Stomach (tissue), 9 donors: ENCODE data around the gene PHOSPHO1. TPM values are rescaled to one million over a fixed set of nuclear protein-coding genes. Genes with fewer than 3 reads are reported as not detected.

Experiments used
- DNase-seq, 2 donors: peaks; one replicate each; pipeline versions ENCODE4 v3.0.0 to v3.0.0-alpha.2; 2013 to 2019
- H3K27ac ChIP-seq, 5 donors: fragments of 200-600 bp in 4 of 5; sonication (generic) in 4 of 5; one replicate each; pipeline ENCODE4 v1.5.1; 2013 to 2019; ENCODE audit warnings: mild to moderate bottlenecking in 1 of 5, moderate library complexity in 1 of 5
- H3K27me3 ChIP-seq, 3 donors: fragments of 200-600 bp; sonication (generic); one replicate each; pipeline ENCODE4 v1.5.1; 2017 to 2019; ENCODE audit warnings: mixed run types in 1 of 3
- H3K36me3 ChIP-seq, 4 donors: fragments of 200-600 bp; sonication (generic); 1 replicate in 3 of 4; 2 replicates in 1 of 4; pipeline ENCODE4 v1.5.1; 2016 to 2019
- H3K4me1 ChIP-seq, 4 donors: fragments of 200-600 bp; sonication (generic); one replicate each; pipeline ENCODE4 v1.5.1; 2016 to 2019
- H3K4me3 ChIP-seq, 4 donors: fragments of 200-600 bp; sonication (generic) in 3 of 4; one replicate each; pipeline ENCODE4 v1.5.1; 2016 to 2019; ENCODE audit warnings: mild to moderate bottlenecking in 1 of 4
- H3K9me3 ChIP-seq, 4 donors: fragments of 200-600 bp; sonication (generic); one replicate each; pipeline ENCODE4 v1.5.1; 2016 to 2019
- EP300 ChIP-seq: sonication (generic); formaldehyde crosslinking; IDR thresholded peaks from one replicate; pipeline ENCODE4 v1.6.1; 2017; ENCODE audit warnings: antibody characterized with exemption
- POLR2A ChIP-seq, 4 donors: fragments of 450-650 bp; IDR thresholded peaks; one replicate each; pipeline ENCODE4 v1.6.1; 2016; ENCODE audit warnings: antibody characterized with exemption in 4 of 4, control low read depth in 2 of 4, mild to moderate bottlenecking in 1 of 4, moderate library complexity in 1 of 4
- POLR2AphosphoS5 ChIP-seq, 3 donors: sonication (generic); formaldehyde crosslinking; IDR thresholded peaks; one replicate each; pipeline ENCODE4 v1.6.1; 2016; ENCODE audit warnings: antibody characterized with exemption in 3 of 3
- WGBS, 5 donors: extraction: QIAGEN DNeasy Blood & Tissue Kit in 3 of 5; methylation state at CpG; one replicate each; pipeline versions ENCODE4 v1.1.5 to v1.1.7; 2013 to 2018; 5-methylcytosine and 5-hydroxymethylcytosine counted together
- intact Hi-C: fragments of 100-400 bp; cut with DNase I; formaldehyde crosslinking; loops from one replicate; pipeline ENCODE4 v1.15.1; 2023; ENCODE audit warnings: low total_unique reads
- polyA plus RNA-seq, 3 donors: library from polyadenylated mRNA; stranded (reverse); fragments of 200-250 nt; gene quantifications; one replicate each; pipeline ENCODE4 v1.2.3, GENCODE V29; 2013
- total RNA-seq, 5 donors: library from RNA; depleted of rRNA; stranded (reverse); fragments of >200 nt; gene quantifications; one replicate each; pipeline versions ENCODE4 v1.1.0 to v1.2.3, GENCODE V29; 2014 to 2016
- TF ChIP-seq, protein P1 (sequence below), 7 experiments: fragments of 450-650 bp in 4 of 7; fragments of 200-600 bp in 3 of 7; sonication (generic) in 3 of 7; IDR thresholded peaks; one replicate each; pipeline ENCODE4 v1.5.1; 2016 to 2019; ENCODE audit warnings: antibody characterized with exemption in 7 of 7, control low read depth in 2 of 7, mild to moderate bottlenecking in 1 of 7
- donor health status: healthy with polysubstance abuse.
- donor health status: Bipolar disorder and iron deficiency.
- donor health status: healthy.

The PHOSPHO1 gene
- total and polyA plus RNA-seq, 8 donors: 0.35 to 7.7 (median 1.7) TPM; not detected in 5

DNA sequence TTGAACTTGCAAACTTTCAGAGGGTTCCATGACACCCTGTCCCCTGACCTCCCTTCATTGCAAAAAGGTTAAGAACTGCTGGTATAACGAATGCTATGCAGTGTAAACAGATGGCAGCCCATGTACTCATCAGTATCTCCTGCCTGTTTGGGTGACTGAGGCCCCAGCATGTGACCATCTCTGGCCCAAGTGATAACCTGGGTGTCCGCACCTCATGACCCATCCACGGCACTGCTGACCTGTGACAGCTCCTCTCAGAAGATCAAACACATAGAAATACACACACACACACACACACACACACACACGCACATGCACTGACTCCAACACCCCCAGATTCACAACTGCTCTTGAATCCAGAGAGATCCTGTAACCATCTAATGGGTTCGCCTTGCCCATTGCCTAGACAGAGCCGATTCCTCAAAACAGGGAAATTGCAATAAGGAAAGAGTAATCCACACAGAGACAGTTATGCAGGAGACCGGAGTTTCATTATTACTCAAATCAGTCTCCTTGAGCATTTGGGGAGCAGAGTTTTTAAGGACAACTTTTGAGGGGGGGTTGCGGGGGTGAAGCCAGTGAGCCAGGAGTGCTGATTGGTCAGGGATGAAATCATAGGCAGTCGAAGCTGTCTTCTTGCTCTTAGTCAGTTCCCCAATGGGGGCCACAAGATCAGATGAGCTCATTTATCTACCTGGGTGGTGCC lies 11.3 kb upstream of the PHOSPHO1 start:
- Histone ChIP-seq H3K4me1 (no peaks in the 10 kb centered on the region), H3K4me3 (no peak overlapping the region), H3K9me3 (no peaks in the 10 kb centered on the region), H3K27ac (no peak overlapping the region), H3K36me3 (no peaks in the 10 kb centered on the region), H3K27me3 (peaks cover 0 to 12% (median 0%) of the 10 kb centered on the region in 3 donors)
- no peak for TF ChIP-seq POLR2AphosphoS5 (IDR thresholded peaks at IDR 0.05)
- TF ChIP-seq POLR2A (IDR thresholded peaks at IDR 0.05): no peak
- TF ChIP-seq EP300: no peak
- TF ChIP-seq, protein P1, sequence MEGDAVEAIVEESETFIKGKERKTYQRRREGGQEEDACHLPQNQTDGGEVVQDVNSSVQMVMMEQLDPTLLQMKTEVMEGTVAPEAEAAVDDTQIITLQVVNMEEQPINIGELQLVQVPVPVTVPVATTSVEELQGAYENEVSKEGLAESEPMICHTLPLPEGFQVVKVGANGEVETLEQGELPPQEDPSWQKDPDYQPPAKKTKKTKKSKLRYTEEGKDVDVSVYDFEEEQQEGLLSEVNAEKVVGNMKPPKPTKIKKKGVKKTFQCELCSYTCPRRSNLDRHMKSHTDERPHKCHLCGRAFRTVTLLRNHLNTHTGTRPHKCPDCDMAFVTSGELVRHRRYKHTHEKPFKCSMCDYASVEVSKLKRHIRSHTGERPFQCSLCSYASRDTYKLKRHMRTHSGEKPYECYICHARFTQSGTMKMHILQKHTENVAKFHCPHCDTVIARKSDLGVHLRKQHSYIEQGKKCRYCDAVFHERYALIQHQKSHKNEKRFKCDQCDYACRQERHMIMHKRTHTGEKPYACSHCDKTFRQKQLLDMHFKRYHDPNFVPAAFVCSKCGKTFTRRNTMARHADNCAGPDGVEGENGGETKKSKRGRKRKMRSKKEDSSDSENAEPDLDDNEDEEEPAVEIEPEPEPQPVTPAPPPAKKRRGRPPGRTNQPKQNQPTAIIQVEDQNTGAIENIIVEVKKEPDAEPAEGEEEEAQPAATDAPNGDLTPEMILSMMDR (IDR thresholded peaks at IDR 0.05): no peak
- no peak for DNase-seq
- 73 to 78% (median 76%) methylated on average over 9 of the region's 9 CpGs for WGBS, 5 donors
- intact Hi-C loops: no loop called here

DNA sequence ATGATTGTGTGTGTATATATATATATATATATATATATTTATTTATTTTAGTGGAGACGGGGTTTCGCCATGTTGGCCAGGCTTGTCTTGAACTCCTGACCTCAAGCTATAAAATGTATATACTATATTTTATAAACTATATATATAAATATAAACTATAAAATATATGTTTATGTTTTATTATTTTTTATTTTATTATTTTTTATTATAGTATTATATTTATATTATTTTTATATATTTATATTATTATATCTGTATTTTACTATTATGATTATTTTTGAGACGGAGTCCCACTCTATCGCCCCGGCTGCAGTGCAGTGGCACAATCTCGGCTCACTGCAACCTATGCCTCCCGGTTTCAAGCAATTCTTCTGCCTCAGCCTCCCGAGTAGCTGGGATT lies 10.5 kb upstream of the PHOSPHO1 start:
- Histone ChIP-seq H3K4me1 (no peaks in the 10 kb centered on the region), H3K36me3 (no peaks in the 10 kb centered on the region), H3K9me3 (no peaks in the 10 kb centered on the region), H3K4me3 (no peak overlapping the region), H3K27ac (no peak overlapping the region), H3K27me3 (peaks cover 0 to 4% (median 0%) of the 10 kb centered on the region in 3 donors)
- DNase-seq: no peak
- WGBS, 5 donors: 83 to 91% (median 86%) methylated on average over 8 of the region's 8 CpGs
- TF ChIP-seq EP300 (no peak), POLR2A (IDR thresholded peaks at IDR 0.05) (no peak), POLR2AphosphoS5 (IDR thresholded peaks at IDR 0.05) (no peak)
- intact Hi-C loops: no loop called here

DNA sequence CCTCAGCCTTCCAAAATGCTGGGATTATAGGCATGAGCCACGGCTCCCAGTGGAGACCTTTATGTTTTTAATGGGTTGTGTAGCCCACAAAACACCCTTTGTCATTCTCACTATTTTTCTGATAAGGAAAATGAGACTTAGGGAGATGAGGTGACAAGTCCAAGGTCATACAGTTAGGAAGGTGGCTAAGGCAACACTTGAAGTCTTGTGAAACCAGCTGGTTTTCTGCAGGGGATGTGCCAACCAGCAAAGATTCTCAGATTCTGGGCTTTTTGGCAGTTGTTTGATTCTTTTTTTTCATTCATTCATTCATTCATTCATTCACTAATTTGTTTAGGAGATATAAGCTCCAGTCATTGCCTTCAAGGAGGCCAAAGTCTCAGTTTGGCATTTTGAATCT lies 10.0 kb upstream of the PHOSPHO1 start:
- TF ChIP-seq, protein P1 (IDR thresholded peaks at IDR 0.05): no peak
- TF ChIP-seq POLR2AphosphoS5 (IDR thresholded peaks at IDR 0.05) (no peak), POLR2A (IDR thresholded peaks at IDR 0.05) (no peak), EP300 (no peak)
- intact Hi-C loops: no loop called here
- Histone ChIP-seq H3K4me1 (no peaks in the 10 kb centered on the region), H3K4me3 (no peak overlapping the region), H3K9me3 (no peaks in the 10 kb centered on the region), H3K27ac (no peak overlapping the region), H3K36me3 (no peaks in the 10 kb centered on the region), H3K27me3 (no peaks in the 10 kb centered on the region)
- DNase-seq: no peak
- WGBS, 5 donors: 52 to 69% (median 61%) methylated on average over 1 of the region's 1 CpG

DNA sequence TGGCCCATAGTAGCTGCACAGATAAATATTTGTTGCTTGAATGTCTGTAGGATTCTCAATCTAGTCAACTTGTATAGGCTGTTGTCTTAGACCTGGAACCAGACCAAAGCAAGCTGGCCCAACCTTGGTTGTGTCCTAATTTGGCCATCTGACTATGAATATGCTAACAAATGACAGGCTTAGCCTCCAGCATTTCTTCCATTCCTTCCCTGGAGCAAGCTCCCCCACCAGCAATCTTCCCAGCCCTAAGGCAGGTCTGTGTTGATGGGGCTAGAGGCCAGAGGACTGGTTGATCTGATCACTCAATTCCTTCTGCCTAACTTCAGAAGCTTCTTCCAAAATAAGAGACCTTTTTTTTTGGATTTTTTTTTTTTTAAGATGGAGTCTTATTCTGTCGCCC lies 9.4 kb upstream of the PHOSPHO1 start:
- intact Hi-C loops: no loop called here
- Histone ChIP-seq H3K36me3 (no peaks in the 10 kb centered on the region), H3K4me3 (no peak overlapping the region), H3K27ac (no peak overlapping the region), H3K9me3 (no peaks in the 10 kb centered on the region), H3K4me1 (no peaks in the 10 kb centered on the region), H3K27me3 (no peaks in the 10 kb centered on the region)
- 79 to 94% (median 89%) methylated on average over 1 of the region's 1 CpG for WGBS, 5 donors
- TF ChIP-seq EP300: no peak
- TF ChIP-seq POLR2AphosphoS5 (IDR thresholded peaks at IDR 0.05): no peak
- TF ChIP-seq POLR2A (IDR thresholded peaks at IDR 0.05): no peak
- TF ChIP-seq, protein P1 (IDR thresholded peaks at IDR 0.05): no peak
- no peak for DNase-seq

DNA sequence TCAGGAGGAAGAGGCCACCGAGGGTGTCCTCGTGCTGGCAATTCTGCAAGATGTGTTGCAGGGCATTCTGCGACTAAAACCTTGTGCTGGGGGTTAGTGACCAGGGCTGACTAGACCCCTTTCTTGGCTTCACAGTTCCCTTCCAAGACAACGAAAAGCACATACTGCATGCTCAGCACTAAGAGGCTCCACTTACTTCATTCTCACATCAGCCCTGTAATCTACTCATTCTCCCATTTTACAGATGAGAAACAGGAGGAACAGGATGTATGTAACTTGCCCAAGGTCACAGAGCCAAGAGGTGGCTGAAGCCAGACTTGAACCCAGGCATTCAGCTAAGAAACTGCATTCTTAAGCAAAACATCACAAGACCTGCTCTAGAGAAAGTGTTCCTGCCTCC lies 5.3 kb upstream of the PHOSPHO1 start:
- no peak for DNase-seq
- Histone ChIP-seq H3K27me3 (peaks cover 0 to 3% (median 0%) of the 10 kb centered on the region in 3 donors), H3K4me1 (peaks cover 0 to 9% (median 6%) of the 10 kb centered on the region in 4 donors), H3K4me3 (no peak overlapping the region), H3K36me3 (no peaks in the 10 kb centered on the region), H3K9me3 (no peaks in the 10 kb centered on the region), H3K27ac (no peak overlapping the region)
- intact Hi-C loops: no loop called here
- no peak for TF ChIP-seq EP300
- TF ChIP-seq POLR2AphosphoS5 (IDR thresholded peaks at IDR 0.05): no peak
- no peak for TF ChIP-seq POLR2A (IDR thresholded peaks at IDR 0.05)
- TF ChIP-seq, protein P1 (IDR thresholded peaks at IDR 0.05): no peak
- WGBS, 5 donors: 55 to 80% (median 70%) methylated on average over 4 of the region's 4 CpGs
